Cardiac fibroblast (primary cell): ENCODE data around the gene SKP1.

Source experiments
- DNase-seq, 2 donors: peaks; one replicate each; pipeline versions ENCODE4 v3.0.0 to v3.0.0-alpha.2; 2010; ENCODE audit warnings: low read depth in 2 of 2
- H3K4me3 ChIP-seq, 2 donors: replicated peaks in 1 of 2; 1 replicate in 1 of 2; 2 replicates in 1 of 2; pipeline ENCODE4 v1.5.1; 2011; ENCODE audit warnings: low read depth in 2 of 2, low read length in 2 of 2, mild to moderate bottlenecking in 2 of 2, moderate library complexity in 1 of 2
- CTCF ChIP-seq: IDR thresholded peaks from one replicate; pipeline ENCODE4 v1.5.1; 2011; ENCODE audit warnings: low read depth, mild to moderate bottlenecking, low read length, inconsistent platforms

Gene SKP1

GRCh38 chr5:134209477-134210245, 32.9 kb upstream of the SKP1 start:
- H3K4me3 ChIP-seq, result no peak overlapping the region
- DNase-seq, result no peak
- TF ChIP-seq CTCF, result no peak

- no peak for TF ChIP-seq CTCF
- no peak overlapping the region for H3K4me3 ChIP-seq
- DNase-seq, result no peak
These were observed 30.9 kb upstream of the SKP1 start for GRCh38 chr5:134207696-134208095.

- no peak overlapping the region for H3K4me3 ChIP-seq
- TF ChIP-seq CTCF, result no peak
These were observed 29.9 kb upstream of the SKP1 start for GRCh38 chr5:134206627-134207160.

GRCh38 chr5:134204575-134204974, 27.8 kb upstream of the SKP1 start:
- no peak for DNase-seq
- H3K4me3 ChIP-seq, result no peak overlapping the region
- TF ChIP-seq CTCF, result no peak

More at GRCh38 chr5:134206627-134207160, 29.9 kb upstream of the SKP1 start:
- DNase-seq, result no peak

GRCh38 chr5:134203630-134204029, 26.9 kb upstream of the SKP1 start:
- TF ChIP-seq CTCF, result no peak
- DNase-seq, result no peak
- H3K4me3 ChIP-seq, result no peak overlapping the region

GRCh38 chr5:134195666-134196065, 18.9 kb upstream of the SKP1 start:
- no peak for DNase-seq
- H3K4me3 ChIP-seq, result no peak overlapping the region
- TF ChIP-seq CTCF, result no peak

- H3K4me3 ChIP-seq, result no peak overlapping the region
These were observed 12.3 kb upstream of the SKP1 start for GRCh38 chr5:134189031-134189430.

More at GRCh38 chr5:134189031-134189430, 12.3 kb upstream of the SKP1 start:
- no peak for TF ChIP-seq CTCF
- no peak for DNase-seq
